Keratinocyte (primary cell): ENCODE measurements around the gene INSYN1. TPM values are rescaled to one million over a fixed set of nuclear protein-coding genes. Genes with fewer than 3 reads are reported as not detected.
"Not testable (repeated sequence)": the region's sequence is repeated elsewhere in the genome, so short reads cannot be mapped to it uniquely, and the experiment has no call there.

Experiments
- DNase-seq: peaks from one replicate; pipeline ENCODE4 v3.0.0-alpha.2; 2011; ENCODE audit warnings: low read depth, missing footprints, low spot score
- FAIRE-seq: peaks from 2 replicates; lab custom pipeline; 2011; peaks lifted over from hg19 to GRCh38; lab: Jason Lieb, UNC
- H2AFZ ChIP-seq: 2 replicates; pipeline ENCODE4 v1.6.0; 2012; ENCODE audit warnings: low read length, control low read depth, inconsistent platforms; ENCODE audit not compliant: control insufficient read depth
- H3K27ac ChIP-seq: 2 replicates; pipeline ENCODE4 v1.5.1; 2011; ENCODE audit warnings: low read length; ENCODE audit not compliant: control insufficient read depth, insufficient read depth
- H3K27me3 ChIP-seq: 3 replicates; pipeline ENCODE4 v1.6.0; 2011; ENCODE audit warnings: low read length; ENCODE audit not compliant: control insufficient read depth, insufficient read depth; ENCODE audit errors: extremely low read depth
- H3K36me3 ChIP-seq, 2 experiments: 2 replicates in 1 of 2; 3 replicates in 1 of 2; pipeline ENCODE4 v1.5.1; 2011; ENCODE audit warnings: low read length in 2 of 2, mild to moderate bottlenecking in 1 of 2; ENCODE audit not compliant: control insufficient read depth in 2 of 2, insufficient read depth in 2 of 2; ENCODE audit errors: extremely low read depth in 1 of 2
- H3K4me1 ChIP-seq: 3 replicates; pipeline ENCODE4 v1.5.1; 2011; ENCODE audit warnings: low read length; ENCODE audit not compliant: control insufficient read depth, insufficient read depth; ENCODE audit errors: extremely low read depth
- H3K4me2 ChIP-seq: 3 replicates; pipeline ENCODE4 v1.6.0; 2011; ENCODE audit warnings: low read depth, low read length; ENCODE audit not compliant: control insufficient read depth, insufficient read depth; ENCODE audit errors: extremely low read depth
- H3K4me3 ChIP-seq, 3 experiments: fragments of 200-600 bp in 1 of 3; sonication (generic) in 1 of 3; 2 replicates in 2 of 3; 3 replicates in 1 of 3; pipeline ENCODE4 v1.5.1; 2011 to 2016; ENCODE audit warnings: low read length in 3 of 3, mild to moderate bottlenecking in 3 of 3, control low read depth in 2 of 3, inconsistent platforms in 1 of 3, low read depth in 1 of 3, mixed read lengths in 1 of 3, mixed run types in 1 of 3, moderate library complexity in 1 of 3; ENCODE audit not compliant: control insufficient read depth in 2 of 3, insufficient read depth in 2 of 3; ENCODE audit errors: extremely low read depth in 1 of 3
- H3K79me2 ChIP-seq: 2 replicates; pipeline ENCODE4 v1.6.0; 2012; ENCODE audit warnings: low read length; ENCODE audit not compliant: control insufficient read depth, insufficient read depth
- H3K9ac ChIP-seq: 3 replicates; pipeline ENCODE4 v1.6.0; 2011; ENCODE audit warnings: low read length; ENCODE audit not compliant: control insufficient read depth, insufficient read depth; ENCODE audit errors: extremely low read depth
- H3K9me1 ChIP-seq: 3 replicates; pipeline ENCODE4 v1.6.0; 2011; ENCODE audit warnings: low read length; ENCODE audit not compliant: control insufficient read depth, insufficient read depth; ENCODE audit errors: extremely low read depth
- H3K9me3 ChIP-seq: 2 replicates; pipeline ENCODE4 v1.5.1; 2012; ENCODE audit warnings: low read depth, low read length; ENCODE audit not compliant: control insufficient read depth
- H4K20me1 ChIP-seq: 3 replicates; pipeline ENCODE4 v1.6.0; 2011; ENCODE audit warnings: low read length; ENCODE audit not compliant: control insufficient read depth, insufficient read depth; ENCODE audit errors: extremely low read depth
- CTCF ChIP-seq, 3 experiments: IDR thresholded peaks in 1 of 3; conservative IDR thresholded peaks in 1 of 3; optimal IDR thresholded peaks in 1 of 3; 2 replicates in 2 of 3; 3 replicates in 1 of 3; pipeline versions ENCODE3 to v1.5.1; 2011; ENCODE audit warnings: low read length in 3 of 3, mild to moderate bottlenecking in 3 of 3, moderate library complexity in 2 of 3, control low read depth in 1 of 3, inconsistent platforms in 1 of 3; ENCODE audit not compliant: insufficient read depth in 2 of 3; ENCODE audit errors: extremely low read depth in 1 of 3
- EZH2 ChIP-seq: IDR thresholded peaks from one replicate; pipeline ENCODE4 v1.6.1; 2012; ENCODE audit warnings: inconsistent platforms, mild to moderate bottlenecking, low read length, moderate library complexity
- dilution Hi-C: fragments of 300-500 bp; cut with MboI; formaldehyde crosslinking; loops from one replicate; pipeline ENCODE4 v1.7.0; 2020; ENCODE audit warnings: low sequenced_read_pairs; ENCODE audit not compliant: extremely low pct_ligation_motif_present
- polyA plus RNA-seq, 5 experiments: library from polyadenylated mRNA; depleted of rRNA in 3 of 5; stranded (reverse) in 3 of 5; stranded (forward) in 1 of 5; unstranded in 1 of 5; fragments of >200 nt; gene quantifications; 1 replicate in 1 of 5; 2 replicates in 3 of 5; 3 replicates in 1 of 5; pipeline versions ENCODE4 v1.2.1 to v1.2.3, GENCODE V29; 2011 to 2012; ENCODE audit warnings: missing spikeins in 2 of 5, low read depth in 1 of 5, low replicate concordance in 1 of 5

Gene INSYN1
- polyA plus RNA-seq, 1 donor (not counting 4 experiments of a cell fraction or from before 2014, with no cell fraction given) = 0.47 TPM

- Histone ChIP-seq H3K79me2 (peaks cover 36% of the 10 kb centered on the region), H4K20me1 (peaks cover 12% of the 10 kb centered on the region), H3K36me3 (peaks cover 46 to 52% of the 10 kb centered on the region in 2 experiments)
- H3K9ac ChIP-seq, H3K27ac ChIP-seq, H3K4me3 ChIP-seq, DNase-seq, FAIRE-seq, dilution Hi-C loops, H3K27me3 ChIP-seq, H3K9me3 ChIP-seq, H3K4me2 ChIP-seq, H3K4me1 ChIP-seq, H2AFZ ChIP-seq, H3K9me1 ChIP-seq: not testable (repeated sequence)
Measured at GRCh38 chr15:73703601-73704000, 49.5 kb downstream of the INSYN1 start.

DNA sequence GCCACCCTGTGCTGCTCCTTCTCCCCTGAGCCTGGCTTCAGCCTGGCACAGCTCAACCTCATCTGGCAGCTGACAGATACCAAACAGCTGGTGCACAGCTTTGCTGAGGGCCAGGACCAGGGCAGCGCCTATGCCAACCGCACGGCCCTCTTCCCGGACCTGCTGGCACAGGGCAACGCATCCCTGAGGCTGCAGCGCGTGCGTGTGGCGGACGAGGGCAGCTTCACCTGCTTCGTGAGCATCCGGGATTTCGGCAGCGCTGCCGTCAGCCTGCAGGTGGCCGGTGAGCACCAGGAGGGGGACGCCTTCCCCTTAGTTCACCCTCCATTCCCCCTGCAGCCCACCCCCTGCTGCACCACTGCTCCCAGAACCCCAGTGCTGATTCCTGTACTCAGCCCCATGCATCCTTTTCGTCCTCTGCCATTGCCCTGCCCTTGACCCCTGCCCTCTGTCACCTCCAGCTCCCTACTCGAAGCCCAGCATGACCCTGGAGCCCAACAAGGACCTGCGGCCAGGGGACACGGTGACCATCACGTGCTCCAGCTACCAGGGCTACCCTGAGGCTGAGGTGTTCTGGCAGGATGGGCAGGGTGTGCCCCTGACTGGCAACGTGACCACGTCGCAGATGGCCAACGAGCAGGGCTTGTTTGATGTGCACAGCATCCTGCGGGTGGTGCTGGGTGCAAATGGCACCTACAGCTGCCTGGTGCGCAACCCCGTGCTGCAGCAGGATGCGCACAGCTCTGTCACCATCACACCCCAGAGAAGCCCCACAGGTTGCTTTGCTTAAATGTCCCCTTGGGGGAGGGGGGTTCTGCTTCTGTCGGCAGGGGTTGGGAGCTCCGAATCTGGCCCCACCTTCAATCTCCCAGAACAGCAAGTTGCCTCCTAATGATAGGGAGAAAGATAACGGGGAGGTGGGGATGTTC is 50.6 kb downstream of the INSYN1 start:
- H3K27me3 ChIP-seq, DNase-seq, H2AFZ ChIP-seq, H3K4me3 ChIP-seq, FAIRE-seq, H3K9me1 ChIP-seq, H3K4me2 ChIP-seq, H3K27ac ChIP-seq, H3K9me3 ChIP-seq, H3K9ac ChIP-seq, dilution Hi-C loops: not testable (repeated sequence)
- Histone ChIP-seq H3K4me1 (peaks cover 12% of the 10 kb centered on the region), H4K20me1 (peaks cover 12% of the 10 kb centered on the region), H3K79me2 (peaks cover 40% of the 10 kb centered on the region), H3K36me3 (peaks cover 39 to 50% of the 10 kb centered on the region in 2 experiments)

DNA sequence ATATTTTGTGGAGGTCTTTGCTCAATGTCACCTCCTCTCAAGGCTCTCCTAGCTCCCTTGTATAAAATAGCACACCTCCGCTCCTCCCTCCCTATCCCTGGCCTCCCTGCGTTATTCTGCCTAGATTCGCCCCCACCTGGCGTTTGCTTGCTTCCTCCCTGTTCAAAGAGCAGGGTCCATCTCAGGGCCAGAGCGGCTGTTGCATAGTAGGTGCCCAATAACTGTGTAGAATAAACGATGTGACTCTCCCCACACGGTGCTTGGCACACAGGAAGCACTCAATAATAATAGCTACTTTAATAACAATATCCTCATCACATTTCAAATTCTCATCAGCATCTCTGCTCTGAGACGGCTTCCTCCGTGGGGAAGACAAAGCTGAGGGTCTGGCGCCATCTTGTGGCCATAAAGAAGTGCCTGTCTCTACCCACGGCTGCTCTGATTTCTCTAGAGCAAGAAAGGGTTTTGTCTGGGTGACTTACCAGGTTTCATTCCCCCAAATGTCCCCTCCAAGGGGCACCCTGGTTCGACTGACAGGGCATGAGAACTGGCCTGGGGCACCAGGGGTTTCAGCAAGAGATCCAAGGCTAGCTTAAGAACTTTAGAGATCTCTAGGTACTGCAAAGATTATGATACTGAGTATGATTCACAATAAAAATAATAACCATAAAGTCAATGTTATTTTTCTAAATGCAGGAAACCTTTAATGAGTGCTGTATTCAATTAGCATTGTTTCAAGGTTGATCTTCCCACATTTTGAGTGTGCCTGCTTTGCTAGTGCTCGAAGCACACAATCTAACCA is 52.9 kb downstream of the INSYN1 start:
- H3K4me3 ChIP-seq = no peak overlapping the region
- peaks cover 11% of the 10 kb centered on the region for H4K20me1 ChIP-seq
- no peak overlapping the region for H3K27ac ChIP-seq
- H3K27me3 ChIP-seq = no peaks in the 10 kb centered on the region
- no peaks in the 10 kb centered on the region for H3K9me3 ChIP-seq
- peaks cover 34% of the 10 kb centered on the region for H3K4me1 ChIP-seq
- no peak overlapping the region for H3K4me2 ChIP-seq
- peaks cover 24 to 32% of the 10 kb centered on the region in 2 experiments for H3K36me3 ChIP-seq
- peak; percentile 92 for FAIRE-seq
- no peak overlapping the region for H2AFZ ChIP-seq
- H3K9ac ChIP-seq = no peak overlapping the region
- no peaks in the 10 kb centered on the region for H3K9me1 ChIP-seq
- H3K79me2 ChIP-seq = peaks cover 49% of the 10 kb centered on the region
- dilution Hi-C loops = no loop called here
- no peak for DNase-seq
- peak; percentile 85 to 96 (median 92) for TF ChIP-seq CTCF (optimal IDR thresholded peaks at IDR 0.05 in 1 of 3, IDR thresholded peaks at IDR 0.05 in 1 of 3, conservative IDR thresholded peaks at IDR 0.05 in 1 of 3; ENCODE audit: extremely low read depth in 1 of 3, insufficient read depth in 2 of 3, low read length in 3 of 3)
- no peak for TF ChIP-seq EZH2
